GM15510 (cell line): ENCODE results near the gene CCR2.

ENCODE experiments used
- POLR2A ChIP-seq: IDR thresholded peaks from 3 replicates; pipeline ENCODE4 v1.6.1; 2011; ENCODE audit warnings: borderline replicate concordance; ENCODE audit not compliant: insufficient read length; ENCODE audit errors: extremely low read depth

Gene CCR2

DNA sequence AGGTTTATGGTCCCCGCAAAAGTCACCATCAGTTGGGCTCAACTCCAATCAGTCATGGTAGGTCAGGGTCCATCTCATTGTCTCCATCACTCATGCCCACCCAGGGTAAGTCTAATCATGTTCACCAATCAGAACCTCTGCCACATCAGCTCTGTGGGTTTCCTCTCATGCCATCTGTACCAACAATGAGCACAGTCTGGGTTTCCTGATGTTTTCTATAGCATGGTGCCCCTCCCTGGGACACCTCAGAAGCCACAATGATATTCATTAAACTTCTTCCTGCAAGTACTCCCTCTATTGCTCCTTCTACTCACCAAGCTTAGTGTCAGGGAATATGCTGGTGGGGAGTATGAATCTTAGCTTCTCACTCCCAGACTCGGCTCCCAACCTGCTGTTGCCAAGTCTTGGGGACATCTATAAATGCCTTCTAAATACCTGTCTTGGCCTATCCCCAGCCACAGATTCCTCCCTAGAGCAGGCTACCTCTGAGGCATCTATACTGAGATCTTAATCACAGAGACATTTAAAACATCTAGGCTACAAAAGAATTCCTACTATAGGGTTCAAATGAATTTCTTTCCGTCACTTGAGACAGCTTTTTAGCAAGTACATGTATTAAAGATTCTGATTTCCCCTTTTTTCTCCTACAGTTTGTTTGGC, 5.0 kb upstream of the CCR2 start:
- no peak for TF ChIP-seq POLR2A

DNA sequence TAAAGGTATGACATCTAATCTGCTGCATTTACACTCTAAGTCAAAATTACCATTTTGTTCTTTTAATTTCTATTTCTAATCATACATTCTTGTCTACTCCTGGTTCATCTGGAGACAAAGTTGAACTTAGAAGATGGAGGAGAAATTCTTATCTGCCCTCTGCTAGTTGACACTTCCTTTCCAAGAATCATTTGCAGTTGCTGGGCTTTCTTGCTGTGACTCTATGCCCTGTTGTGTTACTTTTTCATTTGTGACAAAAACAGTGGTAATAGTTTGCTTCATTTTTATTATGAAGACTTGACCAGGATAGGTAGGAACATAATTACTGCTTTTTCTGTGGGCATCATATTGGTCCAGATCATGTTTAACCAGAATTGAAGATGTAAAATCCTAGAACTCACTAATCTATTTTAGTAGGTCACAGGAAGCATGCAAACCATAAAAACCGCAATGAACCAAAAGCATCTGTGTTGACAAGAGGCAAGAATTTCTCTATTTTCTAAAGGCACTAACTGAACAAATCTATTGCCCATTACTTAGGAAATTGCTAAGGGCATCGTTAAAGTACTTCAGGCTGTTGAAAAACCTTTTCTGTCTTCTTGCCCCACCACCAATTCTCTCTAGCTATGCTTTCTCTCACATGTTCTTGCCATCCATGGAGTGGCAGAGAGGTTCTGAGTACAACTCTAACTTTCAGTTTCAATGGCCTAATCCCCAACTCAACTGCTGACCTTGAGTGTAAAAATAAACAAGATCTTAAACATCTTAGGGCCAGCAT, 4.2 kb upstream of the CCR2 start:
- no peak for TF ChIP-seq POLR2A

DNA sequence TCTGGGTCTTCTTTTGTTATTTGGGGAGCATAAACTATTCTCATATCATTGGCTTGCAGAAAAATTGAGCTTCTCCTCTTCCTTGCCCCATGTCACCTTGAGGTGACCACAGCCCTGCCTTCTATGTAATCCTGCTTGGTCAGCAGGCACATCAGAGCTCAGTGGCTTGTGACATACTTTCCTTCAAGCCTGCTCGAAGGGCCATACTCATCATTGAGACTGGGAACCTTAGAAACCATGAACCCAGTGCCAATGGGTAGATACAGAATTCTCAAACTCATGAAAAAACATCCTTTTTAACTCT, 3.7 kb upstream of the CCR2 start:
- TF ChIP-seq POLR2A, result no peak

DNA sequence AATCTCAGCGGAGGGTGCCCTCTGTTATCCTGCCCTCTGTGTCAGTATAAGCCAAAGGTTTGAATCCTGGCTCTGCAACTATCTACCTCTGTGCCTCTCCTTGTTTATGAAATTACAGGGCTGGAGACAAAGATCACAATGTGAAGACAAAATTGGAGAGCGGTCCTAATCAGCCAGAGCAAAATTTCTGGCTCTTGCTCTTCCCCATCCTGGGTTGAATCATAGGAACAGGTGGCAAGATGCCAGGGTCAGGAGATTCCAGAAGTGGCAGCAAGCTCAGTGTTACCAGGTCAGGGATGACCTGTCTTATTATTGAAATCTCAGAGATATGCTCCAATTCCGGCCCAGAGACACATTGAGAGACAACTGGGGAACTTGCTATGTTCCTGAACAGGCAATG, 2.3 kb upstream of the CCR2 start:
- no peak for TF ChIP-seq POLR2A

DNA sequence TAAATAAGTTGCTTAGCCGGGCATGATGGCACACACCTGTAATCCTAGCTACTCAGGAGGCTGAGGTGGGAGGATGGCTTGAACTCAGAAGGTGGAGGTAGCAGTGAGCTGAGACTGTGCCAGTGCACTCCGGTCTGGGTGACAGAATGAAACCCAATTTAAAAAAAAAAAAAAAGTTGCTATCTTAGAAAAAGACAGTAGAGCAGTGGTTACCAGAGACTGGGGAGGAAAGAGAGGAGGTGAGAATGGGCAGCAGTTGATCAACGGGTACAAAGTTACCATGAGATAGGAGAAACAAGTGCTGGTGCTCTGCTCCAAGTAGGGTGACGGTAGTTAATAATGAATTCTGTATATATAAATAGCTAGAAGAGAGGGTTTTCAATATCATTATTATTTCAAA, 821 bp upstream of the CCR2 start:
- no peak for TF ChIP-seq POLR2A

DNA sequence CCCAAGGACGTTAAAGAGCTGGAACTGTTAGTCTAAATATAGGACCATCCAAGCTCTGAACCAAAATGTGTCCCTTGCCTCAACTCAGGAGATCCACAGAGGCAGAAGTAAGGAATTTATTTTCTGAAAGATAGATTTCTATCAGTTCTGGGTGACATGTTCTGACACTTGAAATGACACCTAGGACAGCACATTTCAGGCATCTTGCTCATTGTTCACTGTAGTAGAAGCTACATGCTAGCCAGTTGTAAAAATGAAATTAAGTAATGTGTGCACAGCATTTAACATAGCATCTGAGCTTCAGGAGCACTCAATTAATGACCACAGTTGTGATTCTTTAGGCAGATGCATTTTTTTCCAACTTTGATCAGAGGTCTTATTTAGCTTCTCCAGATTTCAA, 567 bp downstream of the CCR2 start:
- no peak for TF ChIP-seq POLR2A

DNA sequence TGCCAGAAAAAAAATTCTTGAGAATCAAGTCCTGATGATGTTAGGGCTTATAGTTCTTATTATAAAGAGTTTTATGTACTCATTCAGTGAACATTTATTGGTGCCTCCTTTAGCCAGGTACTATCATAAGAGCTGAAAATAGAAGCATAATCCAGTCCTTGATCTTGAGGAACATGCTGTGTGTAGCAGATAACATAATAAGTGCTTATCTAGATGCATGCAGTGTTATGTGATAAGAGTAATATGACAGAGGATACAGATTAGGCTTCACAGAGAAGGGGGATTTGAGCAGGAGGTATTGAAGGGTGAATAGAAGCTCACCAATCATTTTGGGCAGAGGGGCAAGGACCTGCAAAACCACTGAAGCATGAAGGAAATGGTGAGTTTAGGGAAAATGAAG, 1.1 kb downstream of the CCR2 start:
- no peak for TF ChIP-seq POLR2A

DNA sequence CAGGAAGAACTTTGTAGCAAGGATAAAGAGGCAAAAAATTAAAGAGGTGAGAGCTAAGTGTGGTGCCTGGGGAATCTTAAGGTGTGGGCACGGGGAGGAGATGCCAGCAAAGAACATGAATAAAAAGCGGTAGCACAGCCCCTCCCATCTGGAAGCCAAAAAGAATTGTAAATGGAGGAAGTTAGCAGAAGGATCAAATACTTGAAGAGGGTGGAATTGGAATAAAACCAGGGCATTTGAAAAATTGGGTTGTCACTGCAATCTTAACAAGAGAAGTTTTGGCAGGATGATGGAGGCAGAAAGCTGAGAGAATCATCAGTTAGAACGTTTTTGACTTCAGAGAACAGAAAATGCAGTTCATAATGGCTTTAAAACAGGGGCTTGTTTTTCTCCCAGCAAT, 2.4 kb downstream of the CCR2 start:
- no peak for TF ChIP-seq POLR2A

DNA sequence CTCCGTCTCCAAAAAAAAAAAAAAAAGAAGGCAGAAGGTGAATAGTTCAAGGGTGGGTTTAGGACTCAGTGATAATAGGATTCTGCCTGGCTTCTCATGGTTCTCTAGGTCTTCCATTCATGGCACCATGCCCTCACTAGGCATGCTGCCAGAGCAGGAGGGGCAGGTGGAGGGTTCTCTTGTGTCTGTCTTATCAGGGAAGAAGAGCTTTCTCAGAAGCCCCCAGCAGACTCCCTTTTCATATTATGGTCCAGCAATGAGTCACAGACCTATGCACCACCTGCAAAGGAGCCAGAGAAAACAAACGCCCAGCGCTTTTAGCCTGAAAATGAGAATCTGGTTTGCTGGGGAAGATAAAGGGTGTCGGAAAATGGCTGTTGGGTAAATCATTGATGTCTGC, 3.0 kb downstream of the CCR2 start:
- TF ChIP-seq POLR2A, result no peak

DNA sequence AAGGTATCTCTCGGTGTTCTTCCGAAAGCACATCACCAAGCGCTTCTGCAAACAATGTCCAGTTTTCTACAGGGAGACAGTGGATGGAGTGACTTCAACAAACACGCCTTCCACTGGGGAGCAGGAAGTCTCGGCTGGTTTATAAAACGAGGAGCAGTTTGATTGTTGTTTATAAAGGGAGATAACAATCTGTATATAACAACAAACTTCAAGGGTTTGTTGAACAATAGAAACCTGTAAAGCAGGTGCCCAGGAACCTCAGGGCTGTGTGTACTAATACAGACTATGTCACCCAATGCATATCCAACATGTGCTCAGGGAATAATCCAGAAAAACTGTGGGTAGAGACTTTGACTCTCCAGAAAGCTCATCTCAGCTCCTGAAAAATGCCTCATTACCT, 4.6 kb downstream of the CCR2 start:
- TF ChIP-seq POLR2A, result no peak

DNA sequence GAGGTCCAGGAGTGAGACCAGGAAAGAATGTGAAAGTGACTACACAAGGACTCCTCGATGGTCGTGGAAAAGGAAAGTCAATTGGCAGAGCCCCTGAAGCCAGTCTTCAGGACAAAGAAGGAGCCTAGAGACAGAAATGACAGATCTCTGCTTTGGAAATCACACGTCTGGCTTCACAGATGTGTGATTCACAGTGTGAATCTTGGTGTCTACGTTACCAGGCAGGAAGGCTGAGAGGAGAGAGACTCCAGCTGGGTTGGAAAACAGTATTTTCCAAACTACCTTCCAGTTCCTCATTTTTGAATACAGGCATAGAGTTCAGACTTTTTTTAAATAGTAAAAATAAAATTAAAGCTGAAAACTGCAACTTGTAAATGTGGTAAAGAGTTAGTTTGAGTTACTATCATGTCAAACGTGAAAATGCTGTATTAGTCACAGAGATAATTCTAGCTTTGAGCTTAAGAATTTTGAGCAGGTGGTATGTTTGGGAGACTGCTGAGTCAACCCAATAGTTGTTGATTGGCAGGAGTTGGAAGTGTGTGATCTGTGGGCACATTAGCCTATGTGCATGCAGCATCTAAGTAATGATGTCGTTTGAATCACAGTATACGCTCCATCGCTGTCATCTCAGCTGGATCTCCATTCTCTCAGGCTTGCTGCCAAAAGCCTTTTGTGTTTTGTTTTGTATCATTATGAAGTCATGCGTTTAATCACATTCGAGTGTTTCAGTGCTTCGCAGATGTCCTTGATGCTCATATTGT, 6.0 kb downstream of the CCR2 start:
- TF ChIP-seq POLR2A, result no peak

DNA sequence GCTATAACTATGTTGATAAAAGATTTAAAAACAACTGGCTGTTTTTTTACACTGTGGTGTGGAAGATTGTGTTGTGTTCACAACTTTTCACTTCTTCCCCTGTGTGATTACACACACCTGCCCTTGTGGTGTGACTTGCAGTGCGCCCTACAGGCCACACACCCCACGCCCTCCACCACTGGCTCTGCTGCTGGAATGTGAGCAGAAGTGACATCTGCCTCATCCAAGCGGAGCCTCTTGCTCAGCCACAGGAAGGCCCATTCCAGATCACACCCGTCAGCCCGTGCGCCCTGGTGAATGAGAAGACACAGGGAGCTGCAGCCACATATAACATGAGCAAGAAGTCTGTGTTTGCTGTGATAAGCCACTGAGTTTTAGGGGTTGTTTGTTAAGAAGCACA, 7.0 kb downstream of the CCR2 start:
- no peak for TF ChIP-seq POLR2A

DNA sequence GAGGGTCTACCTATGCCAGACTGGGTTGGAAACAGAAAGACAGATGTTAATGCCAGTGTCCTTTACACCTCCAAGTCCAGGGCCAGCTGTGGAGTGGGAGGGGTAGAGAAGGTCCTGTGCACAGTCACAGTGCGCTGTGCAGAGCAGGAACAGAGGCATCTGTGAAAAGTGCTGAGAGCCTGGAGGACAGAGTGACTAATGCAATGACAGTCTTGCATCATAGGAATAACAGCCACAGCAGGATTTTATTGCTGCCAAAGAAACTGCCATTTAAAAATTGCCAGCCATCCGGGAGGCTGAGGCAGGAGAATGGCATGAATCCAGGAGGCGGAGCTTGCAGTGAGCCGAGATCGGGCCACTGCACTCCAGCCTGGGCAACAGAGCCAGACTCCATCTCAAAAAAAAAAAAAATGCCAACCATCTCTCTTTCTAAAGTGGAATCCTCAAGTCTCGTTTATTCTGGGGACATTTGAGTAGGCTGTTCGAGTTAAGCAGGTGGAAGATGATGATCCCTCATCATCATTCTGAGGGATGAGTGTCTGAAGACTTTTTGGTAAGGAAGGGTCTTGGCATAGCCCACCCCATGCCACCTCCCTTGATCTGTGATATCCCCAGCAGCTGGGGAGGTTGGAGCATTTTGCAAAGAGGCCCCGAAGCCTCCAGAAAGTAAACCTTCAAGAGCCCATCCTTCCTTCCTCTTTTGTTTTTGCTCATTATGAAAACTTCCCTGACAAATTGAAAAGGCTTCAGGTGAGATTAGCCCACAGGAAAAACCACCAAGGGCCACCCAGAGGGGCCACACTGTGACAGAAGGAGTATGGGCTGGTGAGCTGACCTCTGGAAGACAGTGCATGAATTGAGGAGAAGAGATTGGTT, 7.7 kb downstream of the CCR2 start:
- no peak for TF ChIP-seq POLR2A

DNA sequence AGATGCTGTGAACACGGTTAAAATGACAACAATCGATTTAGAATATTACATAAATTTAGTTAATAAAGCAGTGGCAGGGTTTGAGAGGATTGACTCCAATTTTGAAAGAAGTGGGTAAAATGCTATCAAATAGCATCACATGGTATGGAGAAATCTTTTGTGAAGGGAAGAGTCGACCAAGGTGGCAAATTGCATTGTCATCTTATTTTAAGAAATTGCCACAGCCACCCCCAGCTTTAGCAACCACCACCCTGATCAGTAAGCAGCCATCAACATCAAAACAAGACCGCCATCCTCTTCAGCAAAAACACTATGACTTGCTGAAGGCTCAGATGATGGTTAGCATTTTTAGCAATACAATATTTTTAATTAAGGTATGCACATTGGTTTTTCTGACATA, 11.1 kb downstream of the CCR2 start:
- TF ChIP-seq POLR2A, result no peak

DNA sequence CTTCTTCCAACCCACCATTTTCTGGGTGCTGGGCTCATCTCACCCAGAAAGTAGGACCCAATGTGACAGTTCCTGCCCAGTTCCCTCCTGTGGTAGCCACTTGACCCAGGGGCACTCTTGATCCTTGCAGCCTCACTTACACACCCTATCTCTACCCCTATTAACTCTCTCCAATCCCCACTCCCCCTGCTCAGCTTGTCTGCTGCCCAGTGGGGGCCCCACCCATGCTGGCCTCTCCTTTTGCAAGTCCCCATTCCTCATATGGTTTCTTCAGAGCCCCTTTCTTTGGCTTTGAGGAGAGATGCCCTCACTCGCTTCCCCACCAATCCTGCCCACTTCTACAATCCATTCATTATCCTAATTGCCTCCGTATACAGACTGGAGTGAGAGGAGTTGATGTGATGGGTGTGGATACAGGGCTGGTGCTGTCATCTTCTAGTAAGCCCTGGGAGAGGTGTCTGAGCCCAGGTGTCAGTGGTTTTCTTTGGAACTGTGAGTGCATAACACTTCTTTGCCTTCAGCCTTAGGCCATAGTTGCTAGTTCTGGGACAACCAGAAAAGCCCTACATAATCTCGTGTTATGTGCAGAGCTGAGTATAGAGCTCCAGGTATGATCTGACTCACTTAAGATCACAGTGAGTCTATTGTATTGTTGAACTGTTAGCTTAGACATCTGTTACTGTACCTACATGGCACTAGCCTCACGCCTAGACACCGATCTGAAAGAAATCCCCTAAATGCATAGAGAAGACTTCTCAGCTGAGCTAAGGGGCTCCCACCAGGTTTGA, 12.0 kb downstream of the CCR2 start:
- no peak for TF ChIP-seq POLR2A

DNA sequence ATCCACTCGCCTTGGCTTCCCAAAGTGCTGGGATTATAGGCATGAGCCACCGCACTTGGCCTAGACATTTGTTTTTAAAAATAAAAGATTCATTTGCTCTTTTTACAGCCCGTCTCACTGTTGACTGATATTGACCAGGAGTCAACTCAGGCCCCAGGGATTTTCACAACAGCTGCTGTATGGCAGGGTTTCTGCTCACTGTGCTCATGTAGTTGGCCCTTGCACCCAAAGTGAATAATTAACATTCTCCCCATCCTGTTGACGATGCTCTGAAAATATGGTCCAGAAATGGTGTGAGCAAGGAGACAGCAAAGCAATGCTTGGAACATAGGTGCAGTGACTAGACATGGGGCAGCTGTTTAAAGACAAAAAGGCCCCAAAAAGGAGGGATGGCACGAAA, 13.9 kb downstream of the CCR2 start:
- no peak for TF ChIP-seq POLR2A
